GM19351 (cell line): ENCODE measurements around the gene COBL.

Source experiments
- ATAC-seq: cut with Tn5 transposase; IDR thresholded peaks from one replicate; pipeline ENCODE4 v1.9.1; 2021; ENCODE audit warnings: mild to moderate bottlenecking, moderate library complexity; ENCODE audit not compliant: unreplicated experiment

Gene COBL

GRCh38 chr7:51235593-51236313, 80.9 kb downstream of the COBL start:
- ATAC-seq = no peak

- no peak for ATAC-seq
Observed at GRCh38 chr7:51234609-51235308, 81.8 kb downstream of the COBL start.

GRCh38 chr7:51234139-51234538, 82.5 kb downstream of the COBL start:
- no peak for ATAC-seq

GRCh38 chr7:51233374-51233773, 83.2 kb downstream of the COBL start:
- no peak for ATAC-seq

- no peak for ATAC-seq
Observed at GRCh38 chr7:51230723-51231122, 85.9 kb downstream of the COBL start.

GRCh38 chr7:51230324-51230625, 86.3 kb downstream of the COBL start:
- no peak for ATAC-seq

GRCh38 chr7:51229620-51230323, 86.8 kb downstream of the COBL start:
- ATAC-seq = no peak

GRCh38 chr7:51229106-51229537, 87.5 kb downstream of the COBL start:
- no peak for ATAC-seq

GRCh38 chr7:51228386-51228958, 88.1 kb downstream of the COBL start:
- no peak for ATAC-seq

- no peak for ATAC-seq
Observed at GRCh38 chr7:51227861-51228260, 88.7 kb downstream of the COBL start.

GRCh38 chr7:51226916-51227535, 89.6 kb downstream of the COBL start:
- no peak for ATAC-seq

- ATAC-seq = no peak
Observed at GRCh38 chr7:51226063-51226755, 90.4 kb downstream of the COBL start.

GRCh38 chr7:51224811-51225595, 91.6 kb downstream of the COBL start:
- ATAC-seq = no peak

- ATAC-seq = no peak
Observed at GRCh38 chr7:51223505-51223904, 93.1 kb downstream of the COBL start.

GRCh38 chr7:51222916-51223315, 93.7 kb downstream of the COBL start:
- no peak for ATAC-seq

GRCh38 chr7:51220226-51220625, 96.4 kb downstream of the COBL start:
- no peak for ATAC-seq

GRCh38 chr7:51219261-51219988, 97.2 kb downstream of the COBL start:
- no peak for ATAC-seq

GRCh38 chr7:51217804-51218203, 98.8 kb downstream of the COBL start:
- no peak for ATAC-seq

- no peak for ATAC-seq
Observed at GRCh38 chr7:51214098-51214497, 102.5 kb downstream of the COBL start.
